Trophoblast cell (in vitro differentiated cells and primary cell): ENCODE measurements around the gene EXOC7. TPM values are rescaled to one million over a fixed set of nuclear protein-coding genes. Genes with fewer than 3 reads are reported as not detected.

Experiments
- DNase-seq, 2 donors: peaks; one replicate each; pipeline ENCODE4 v3.0.0-alpha.2; 2016
- H2AFZ ChIP-seq: 2 replicates; pipeline ENCODE4 v1.6.1; 2013; ENCODE audit warnings: low read length, moderate library complexity, mild to moderate bottlenecking; ENCODE audit not compliant: insufficient read depth, poor library complexity
- H2AK5ac ChIP-seq: 2 replicates; pipeline ENCODE4 v1.6.1; 2013; ENCODE audit warnings: mild to moderate bottlenecking, low read length
- H2BK120ac ChIP-seq: 2 replicates; pipeline ENCODE4 v1.6.1; 2013; ENCODE audit warnings: low read length, mild to moderate bottlenecking, moderate library complexity; ENCODE audit not compliant: insufficient read depth, poor library complexity
- H2BK12ac ChIP-seq: 2 replicates; pipeline ENCODE4 v1.6.1; 2013; ENCODE audit warnings: mild to moderate bottlenecking, low read length, moderate library complexity
- H2BK5ac ChIP-seq: 2 replicates; pipeline ENCODE4 v1.6.1; 2013; ENCODE audit warnings: low read length, low read depth, moderate library complexity, mild to moderate bottlenecking; ENCODE audit not compliant: poor library complexity
- H3K14ac ChIP-seq: 2 replicates; pipeline ENCODE4 v1.6.1; 2013; ENCODE audit warnings: mild to moderate bottlenecking, low read length
- H3K18ac ChIP-seq: 2 replicates; pipeline ENCODE4 v1.6.1; 2013; ENCODE audit warnings: mild to moderate bottlenecking, low read length
- H3K23ac ChIP-seq: 2 replicates; pipeline ENCODE4 v1.6.1; 2013; ENCODE audit warnings: low read length
- H3K27ac ChIP-seq: 2 replicates; pipeline ENCODE4 v1.5.1; 2013; ENCODE audit warnings: low read depth, mild to moderate bottlenecking, inconsistent platforms, low read length, moderate library complexity
- H3K27me3 ChIP-seq: 2 replicates; pipeline ENCODE4 v1.6.1; 2013; ENCODE audit warnings: inconsistent platforms, mild to moderate bottlenecking, low read length, moderate library complexity; ENCODE audit not compliant: insufficient read depth
- H3K36me3 ChIP-seq, 2 experiments: 1 replicate in 1 of 2; 2 replicates in 1 of 2; pipeline ENCODE4 v1.6.1; 2013; ENCODE audit warnings: low read length in 2 of 2, mild to moderate bottlenecking in 2 of 2, moderate library complexity in 1 of 2; ENCODE audit not compliant: insufficient read depth in 2 of 2, control insufficient read depth in 1 of 2
- H3K4ac ChIP-seq: 2 replicates; pipeline ENCODE4 v1.6.1; 2013; ENCODE audit warnings: low read depth, mild to moderate bottlenecking, low read length, moderate library complexity
- H3K4me1 ChIP-seq, 2 experiments: 1 replicate in 1 of 2; 2 replicates in 1 of 2; pipeline ENCODE4 v1.6.1; 2013; ENCODE audit warnings: low read length in 2 of 2, mild to moderate bottlenecking in 2 of 2, moderate library complexity in 1 of 2; ENCODE audit not compliant: insufficient read depth in 2 of 2, control insufficient read depth in 1 of 2
- H3K4me2 ChIP-seq: 2 replicates; pipeline ENCODE4 v1.6.1; 2013; ENCODE audit warnings: inconsistent platforms, mild to moderate bottlenecking, low read length, moderate library complexity
- H3K4me3 ChIP-seq: 2 replicates; pipeline ENCODE4 v1.5.1; 2013; ENCODE audit warnings: mild to moderate bottlenecking, low read depth, low read length, inconsistent platforms
- H3K79me1 ChIP-seq: one replicate; pipeline ENCODE4 v1.6.1; 2013; ENCODE audit warnings: low read length
- H3K79me2 ChIP-seq: 2 replicates; pipeline ENCODE4 v1.6.1; 2013; ENCODE audit warnings: low read length, mild to moderate bottlenecking; ENCODE audit not compliant: control insufficient read depth, insufficient read depth, poor library complexity
- H3K9ac ChIP-seq: 2 replicates; pipeline ENCODE4 v1.6.1; 2013; ENCODE audit warnings: mild to moderate bottlenecking, low read length
- H3K9me3 ChIP-seq: 2 replicates; pipeline ENCODE4 v1.6.1; 2013; ENCODE audit warnings: low read depth, mild to moderate bottlenecking, control low read depth, inconsistent platforms, low read length; ENCODE audit not compliant: insufficient read depth
- H4K12ac ChIP-seq: 2 replicates; pipeline ENCODE4 v1.6.1; 2013; ENCODE audit warnings: low read depth, mild to moderate bottlenecking, low read length, moderate library complexity
- H4K8ac ChIP-seq: 2 replicates; pipeline ENCODE4 v1.6.1; 2013; ENCODE audit warnings: low read depth, mild to moderate bottlenecking, low read length, moderate library complexity
- H4K91ac ChIP-seq: one replicate; pipeline ENCODE4 v1.6.1; 2013; ENCODE audit warnings: low read depth, mild to moderate bottlenecking, low read length, moderate library complexity
- WGBS: extraction: QIAGEN DNeasy Blood & Tissue Kit; methylation state at CpG from one replicate; pipeline ENCODE4 v1.1.7; 2013; ENCODE audit warnings: missing lambda C conversion rate; ENCODE audit not compliant: insufficient read length, insufficient coverage; ENCODE audit errors: extremely low coverage; 5-methylcytosine and 5-hydroxymethylcytosine counted together
- polyA plus RNA-seq: library from polyadenylated mRNA; stranded (reverse); fragments of 200-250 nt; gene quantifications from 2 replicates; pipeline ENCODE4 v1.2.3, GENCODE V29; 2013

EXOC7 gene
- 58.5 and 61.2 TPM in 2 replicates for polyA plus RNA-seq

DNA sequence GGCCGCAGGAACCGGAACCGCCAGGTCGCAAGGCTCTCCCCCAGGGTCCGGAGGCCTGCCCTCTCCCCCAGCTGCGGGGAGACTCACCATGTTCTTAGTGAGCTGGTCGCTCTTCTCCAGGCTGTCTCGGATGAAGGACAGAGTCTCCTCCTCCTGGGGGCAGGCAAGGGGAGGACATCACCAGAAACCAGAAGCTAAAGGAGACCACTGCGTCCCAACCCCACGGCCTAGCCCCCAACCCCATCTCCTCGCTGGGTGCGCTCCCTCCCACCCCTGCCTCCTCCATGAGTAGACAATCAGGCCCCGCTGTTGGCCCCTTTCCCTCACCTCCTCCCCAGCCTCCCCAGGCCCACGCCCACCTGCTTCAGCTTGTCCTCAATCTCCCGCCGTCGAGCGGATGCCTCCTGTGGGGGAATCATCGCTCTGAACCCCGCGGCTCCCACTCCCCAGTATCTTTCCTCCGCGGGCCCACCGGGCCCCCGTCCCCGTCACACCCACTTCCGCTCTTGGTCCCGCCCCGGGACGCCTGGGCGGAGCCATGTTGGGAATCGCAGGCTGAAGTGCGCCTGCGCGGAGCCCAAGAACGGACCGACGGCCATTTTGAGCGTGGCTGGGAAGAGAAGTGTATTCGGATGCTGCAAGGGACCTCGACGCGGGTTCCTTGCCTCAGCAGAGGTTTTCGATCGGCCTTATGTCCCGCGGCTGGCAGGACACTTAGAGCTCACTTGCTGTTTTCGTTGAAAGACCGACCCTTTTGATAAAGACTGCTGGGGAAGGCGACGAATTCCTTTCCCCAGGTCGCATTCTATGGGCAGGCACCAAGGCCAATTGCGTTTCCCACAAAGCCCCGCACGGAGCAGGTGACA is at the start of gene EXOC7:
TSS of gene EXOC7 (minus strand) at position 514 of the 866 bp plus-strand sequence. CDS start at position 419, 95 bp downstream.
- H3K4me3 ChIP-seq = peak within 1 kb of the TSS; percentile 86
- no CpG with 5 or more reads among the region's 55 CpGs for WGBS
- peaks cover 6% of the 10 kb centered on the region for H3K79me2 ChIP-seq

DNA sequence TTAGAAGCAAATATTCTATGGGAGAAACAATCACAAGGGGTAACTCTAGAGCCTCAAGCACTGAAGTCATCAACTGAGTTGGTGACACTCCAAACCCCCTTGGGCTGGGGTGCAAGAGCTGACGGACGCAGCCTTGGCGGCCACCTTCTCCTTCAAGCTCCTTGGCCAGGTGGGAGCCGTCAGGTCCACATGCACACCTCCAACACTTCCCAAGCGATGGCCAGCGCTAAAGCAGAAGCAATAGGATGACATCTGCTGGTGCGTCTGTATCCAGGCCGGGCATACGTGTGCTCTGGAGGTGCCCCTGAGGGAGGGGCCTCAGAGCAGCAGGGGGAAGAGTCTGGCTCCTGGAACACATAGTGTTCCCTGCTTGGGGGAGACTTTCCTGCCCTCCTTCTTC is 49.6 kb upstream of the EXOC7 start:
- H3K36me3 ChIP-seq = no peaks in the 10 kb centered on the region
- no peak overlapping the region for H2BK5ac ChIP-seq
- H3K4me2 ChIP-seq = no peak overlapping the region
- H3K4ac ChIP-seq = no peak overlapping the region
- no peak overlapping the region for H2AK5ac ChIP-seq
- no peak overlapping the region for H2AFZ ChIP-seq
- no peak overlapping the region for H3K4me3 ChIP-seq
- no peak overlapping the region for H3K23ac ChIP-seq
- no peaks in the 10 kb centered on the region for H3K27me3 ChIP-seq
- H3K14ac ChIP-seq = no peak overlapping the region
- WGBS = no CpG with 5 or more reads among the region's 9 CpGs
- no peaks in the 10 kb centered on the region for H3K4me1 ChIP-seq
- H3K9ac ChIP-seq = no peak overlapping the region
- H4K91ac ChIP-seq = no peak overlapping the region
- no peak overlapping the region for H3K18ac ChIP-seq
- no peak overlapping the region for H3K27ac ChIP-seq
- no peak overlapping the region for H4K8ac ChIP-seq
- H3K79me2 ChIP-seq = no peaks in the 10 kb centered on the region
- H4K12ac ChIP-seq = no peak overlapping the region
- no peaks in the 10 kb centered on the region for H3K79me1 ChIP-seq
- DNase-seq = no peak
- no peak overlapping the region for H2BK12ac ChIP-seq
- no peak overlapping the region for H2BK120ac ChIP-seq
- H3K9me3 ChIP-seq = no peaks in the 10 kb centered on the region

More for the DNA sequence above, at the start of gene EXOC7:
- Histone ChIP-seq H3K79me1 (peaks cover 11% of the 10 kb centered on the region), H3K23ac (no peak within 1 kb of the TSS), H3K27me3 (no peaks in the 10 kb centered on the region), H3K9me3 (no peaks in the 10 kb centered on the region), H3K18ac (peak within 1 kb of the TSS; percentile 88), H3K27ac (peak within 1 kb of the TSS; percentile 21), H2AK5ac (peak within 1 kb of the TSS; percentile 89), H3K4me1 (peaks cover 10 to 13% of the 10 kb centered on the region in 2 experiments), H4K12ac (peak within 1 kb of the TSS; percentile 90), H2BK120ac (peak within 1 kb of the TSS; percentile 5), H3K4me2 (peak within 1 kb of the TSS; percentile 77), H4K91ac (peak within 1 kb of the TSS; percentile 82), H3K9ac (peak within 1 kb of the TSS; percentile 82), H3K4ac (peak within 1 kb of the TSS; percentile 85), H3K36me3 (peaks cover 16 to 20% of the 10 kb centered on the region in 2 experiments), H3K14ac (peak within 1 kb of the TSS; percentile 71), H2AFZ (peak within 1 kb of the TSS; percentile 95), H2BK12ac (no peak within 1 kb of the TSS), H4K8ac (peak within 1 kb of the TSS; percentile 99), H2BK5ac (peak within 1 kb of the TSS; percentile 81)
- DNase-seq = peak; percentile 95 to 99

GRCh38 chr17:76152591-76152990 is 49.0 kb upstream of the EXOC7 start:
- Histone ChIP-seq H3K4me3 (no peak overlapping the region), H2BK5ac (no peak overlapping the region), H4K12ac (no peak overlapping the region), H3K14ac (no peak overlapping the region), H2BK120ac (no peak overlapping the region), H2AK5ac (no peak overlapping the region), H2BK12ac (no peak overlapping the region), H3K27ac (no peak overlapping the region), H3K9ac (no peak overlapping the region), H2AFZ (no peak overlapping the region), H3K79me2 (no peaks in the 10 kb centered on the region), H3K27me3 (no peaks in the 10 kb centered on the region), H3K9me3 (no peaks in the 10 kb centered on the region), H4K91ac (no peak overlapping the region), H3K79me1 (no peaks in the 10 kb centered on the region), H3K4me2 (no peak overlapping the region), H4K8ac (no peak overlapping the region), H3K18ac (no peak overlapping the region), H3K36me3 (no peaks in the 10 kb centered on the region), H3K4me1 (no peaks in the 10 kb centered on the region), H3K4ac (no peak overlapping the region), H3K23ac (no peak overlapping the region)
- no CpG with 5 or more reads among the region's 7 CpGs for WGBS
- DNase-seq = no peak

- no peaks in the 10 kb centered on the region for H3K9me3 ChIP-seq
- WGBS = no CpG with 5 or more reads among the region's 8 CpGs
- H3K27ac ChIP-seq = no peak overlapping the region
- no peaks in the 10 kb centered on the region for H3K79me1 ChIP-seq
- no peak overlapping the region for H2BK5ac ChIP-seq
- no peak overlapping the region for H4K8ac ChIP-seq
- H3K4ac ChIP-seq = no peak overlapping the region
- no peaks in the 10 kb centered on the region for H3K36me3 ChIP-seq
- no peak overlapping the region for H2BK120ac ChIP-seq
- no peak overlapping the region for H4K91ac ChIP-seq
- no peak overlapping the region for H2BK12ac ChIP-seq
- H3K9ac ChIP-seq = no peak overlapping the region
- no peaks in the 10 kb centered on the region for H3K4me1 ChIP-seq
- H3K4me2 ChIP-seq = no peak overlapping the region
- no peak overlapping the region for H3K4me3 ChIP-seq
- H4K12ac ChIP-seq = no peak overlapping the region
- no peaks in the 10 kb centered on the region for H3K79me2 ChIP-seq
- H3K14ac ChIP-seq = no peak overlapping the region
- H2AK5ac ChIP-seq = no peak overlapping the region
- no peak overlapping the region for H3K23ac ChIP-seq
- no peak overlapping the region for H3K18ac ChIP-seq
- no peak for DNase-seq
- no peak overlapping the region for H2AFZ ChIP-seq
- H3K27me3 ChIP-seq = no peaks in the 10 kb centered on the region
These were observed 48.4 kb upstream of the EXOC7 start for GRCh38 chr17:76151896-76152454.
